GM12892 (cell line): ENCODE measurements around the gene FAM149A.

ENCODE experiments used
- POLR2A ChIP-seq: IDR thresholded peaks from 2 replicates; pipeline ENCODE4 v1.6.1; 2011; ENCODE audit warnings: low read depth, low read length, control low read depth
- POLR2AphosphoS5 ChIP-seq: IDR thresholded peaks from 2 replicates; pipeline ENCODE4 v1.6.1; 2011; ENCODE audit warnings: low read depth, low read length, control low read depth

- TF ChIP-seq POLR2A: no peak
- no peak for TF ChIP-seq POLR2AphosphoS5
Observed at GRCh38 chr4:186216465-186217024, 112.0 kb downstream of the FAM149A start.
